HEK293 (cell line): Measurements from ENCODE around the gene ATF2.

Source experiments
- CTCF ChIA-PET: fragments of 350-600 bp; formaldehyde crosslinking; extraction: SDS; loops from one replicate; lab custom pipeline; 2021; ENCODE audit warnings: antibody characterized with exemption; lab: Yijun Ruan, JAX
- POLR2A ChIA-PET: fragments of 300-600 bp; formaldehyde crosslinking; extraction: SDS; loops from one replicate; lab custom pipeline; 2020; ENCODE audit warnings: antibody characterized with exemption, inconsistent platforms; lab: Yijun Ruan, JAX
- H3K27ac ChIP-seq: fragments of 200-500 bp; sonication (Bioruptor generic); 2 replicates; pipeline ENCODE4 v1.5.1; 2014; ENCODE audit warnings: low read depth, low read length, control low read depth, inconsistent platforms; ENCODE audit errors: extremely low read depth
- H3K36me3 ChIP-seq, 2 experiments: fragments of 200-500 bp in 1 of 2; sonication (Bioruptor generic) in 1 of 2; 1 replicate in 1 of 2; 2 replicates in 1 of 2; pipeline ENCODE4 v1.5.1; 2014 to 2017; ENCODE audit warnings: inconsistent platforms in 2 of 2, low read length in 2 of 2; ENCODE audit not compliant: control insufficient read depth in 2 of 2, insufficient read depth in 1 of 2
- H3K4me1 ChIP-seq: fragments of 200-500 bp; sonication (Bioruptor generic); 2 replicates; pipeline ENCODE4 v1.5.1; 2014; ENCODE audit warnings: mild to moderate bottlenecking, low read length, inconsistent platforms; ENCODE audit not compliant: control insufficient read depth, insufficient read depth
- H3K4me3 ChIP-seq: 2 replicates; pipeline ENCODE4 v1.5.1; 2011; ENCODE audit warnings: low read depth, mild to moderate bottlenecking, control low read depth, low read length, moderate library complexity
- H3K9me3 ChIP-seq: fragments of 200-500 bp; sonication (Bioruptor generic); 2 replicates; pipeline ENCODE4 v1.5.1; 2014; ENCODE audit warnings: low read depth, low read length, inconsistent platforms; ENCODE audit not compliant: control insufficient read depth, insufficient read depth
- SCRT2 ChIP-seq: fragments of 450-650 bp; formaldehyde crosslinking; IDR thresholded peaks from 2 replicates; pipeline ENCODE4 v1.5.1; 2016; ENCODE audit warnings: missing biosample characterization, missing genetic modification characterization
- ZFP69B ChIP-seq: fragments of 450-650 bp; formaldehyde crosslinking; IDR thresholded peaks from 2 replicates; pipeline ENCODE4 v1.5.1; 2016; ENCODE audit warnings: missing biosample characterization, missing genetic modification characterization
- ZNF121 ChIP-seq: fragments of 450-650 bp; formaldehyde crosslinking; IDR thresholded peaks from 2 replicates; pipeline ENCODE4 v1.5.1; 2016; ENCODE audit warnings: missing biosample characterization, missing genetic modification characterization
- ZNF169 ChIP-seq: fragments of 450-650 bp; formaldehyde crosslinking; IDR thresholded peaks from 2 replicates; pipeline ENCODE4 v1.5.1; 2016; ENCODE audit warnings: missing biosample characterization, missing genetic modification characterization
- ZNF174 ChIP-seq: fragments of 450-650 bp; formaldehyde crosslinking; IDR thresholded peaks from 2 replicates; pipeline ENCODE4 v1.5.0; 2017; ENCODE audit warnings: missing biosample characterization, mild to moderate bottlenecking, missing genetic modification characterization
- ZNF37A ChIP-seq: fragments of 450-650 bp; IDR thresholded peaks from 2 replicates; pipeline ENCODE4 v1.5.1; 2018; ENCODE audit warnings: missing biosample characterization, missing genetic modification characterization
- ZNF501 ChIP-seq: fragments of 450-650 bp; formaldehyde crosslinking; IDR thresholded peaks from 2 replicates; pipeline ENCODE4 v1.5.1; 2016; ENCODE audit warnings: missing biosample characterization, missing genetic modification characterization
- ZNF561 ChIP-seq: fragments of 450-650 bp; IDR thresholded peaks from 2 replicates; pipeline ENCODE4 v1.5.1; 2018; ENCODE audit warnings: missing biosample characterization, missing genetic modification characterization, borderline replicate concordance
- ZNF571 ChIP-seq: fragments of 450-650 bp; formaldehyde crosslinking; IDR thresholded peaks from 2 replicates; pipeline ENCODE4 v1.5.0; 2017; ENCODE audit warnings: missing biosample characterization, missing genetic modification characterization
- ZNF654 ChIP-seq: fragments of 450-650 bp; formaldehyde crosslinking; IDR thresholded peaks from 2 replicates; pipeline ENCODE4 v1.5.1; 2016; ENCODE audit warnings: low read depth, missing biosample characterization, missing genetic modification characterization
- ZNF830 ChIP-seq: fragments of 450-650 bp; IDR thresholded peaks from 2 replicates; pipeline ENCODE4 v1.5.0; 2018; ENCODE audit warnings: missing biosample characterization, missing genetic modification characterization, low read depth, mild to moderate bottlenecking, moderate library complexity
- ZNF837 ChIP-seq: fragments of 450-650 bp; formaldehyde crosslinking; IDR thresholded peaks from 2 replicates; pipeline ENCODE4 v1.5.1; 2016; ENCODE audit warnings: missing biosample characterization, missing genetic modification characterization
- TF ChIP-seq, protein P1 (sequence below): fragments of 450-650 bp; formaldehyde crosslinking; IDR thresholded peaks from 2 replicates; pipeline ENCODE4 v1.5.1; 2016; ENCODE audit warnings: missing biosample characterization, missing genetic modification characterization
- TF ChIP-seq, protein P2 (sequence below): fragments of 450-650 bp; formaldehyde crosslinking; IDR thresholded peaks from 2 replicates; pipeline ENCODE4 v1.5.1; 2016; ENCODE audit warnings: missing biosample characterization, missing genetic modification characterization
- TF ChIP-seq, protein P3 (sequence below): fragments of 450-650 bp; formaldehyde crosslinking; IDR thresholded peaks from 2 replicates; pipeline ENCODE4 v1.5.1; 2016; ENCODE audit warnings: missing biosample characterization, missing genetic modification characterization
- TF ChIP-seq, protein P4 (sequence below): fragments of 450-650 bp; formaldehyde crosslinking; IDR thresholded peaks from 2 replicates; pipeline ENCODE4 v1.5.1; 2016; ENCODE audit warnings: missing biosample characterization, missing genetic modification characterization
- TF ChIP-seq, protein P5 (sequence below): fragments of 450-650 bp; formaldehyde crosslinking; IDR thresholded peaks from 2 replicates; pipeline ENCODE4 v1.5.1; 2017; ENCODE audit warnings: missing biosample characterization, missing genetic modification characterization

Gene ATF2

DNA sequence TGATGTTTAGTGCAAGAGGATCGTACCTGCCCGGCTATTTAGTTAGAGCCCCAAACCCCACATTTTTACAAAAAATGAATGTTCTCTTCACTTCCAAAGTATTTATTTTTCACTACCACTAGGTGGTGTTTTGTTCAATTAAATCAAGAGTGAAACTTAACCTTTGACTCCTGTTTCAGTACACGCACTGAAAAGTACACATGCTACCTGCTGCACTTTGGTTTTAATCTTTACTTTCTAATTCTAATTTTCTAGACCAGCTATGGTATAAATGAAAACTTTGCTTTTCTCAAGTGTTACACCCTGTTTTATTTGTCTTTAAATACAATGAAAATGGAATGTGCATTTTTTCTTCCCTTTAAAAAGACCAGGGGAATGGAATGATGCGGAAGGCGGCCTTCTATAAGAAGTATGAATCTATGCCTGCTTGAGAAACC, 131.4 kb downstream of the ATF2 start (continued):
- TF ChIP-seq, protein P1, sequence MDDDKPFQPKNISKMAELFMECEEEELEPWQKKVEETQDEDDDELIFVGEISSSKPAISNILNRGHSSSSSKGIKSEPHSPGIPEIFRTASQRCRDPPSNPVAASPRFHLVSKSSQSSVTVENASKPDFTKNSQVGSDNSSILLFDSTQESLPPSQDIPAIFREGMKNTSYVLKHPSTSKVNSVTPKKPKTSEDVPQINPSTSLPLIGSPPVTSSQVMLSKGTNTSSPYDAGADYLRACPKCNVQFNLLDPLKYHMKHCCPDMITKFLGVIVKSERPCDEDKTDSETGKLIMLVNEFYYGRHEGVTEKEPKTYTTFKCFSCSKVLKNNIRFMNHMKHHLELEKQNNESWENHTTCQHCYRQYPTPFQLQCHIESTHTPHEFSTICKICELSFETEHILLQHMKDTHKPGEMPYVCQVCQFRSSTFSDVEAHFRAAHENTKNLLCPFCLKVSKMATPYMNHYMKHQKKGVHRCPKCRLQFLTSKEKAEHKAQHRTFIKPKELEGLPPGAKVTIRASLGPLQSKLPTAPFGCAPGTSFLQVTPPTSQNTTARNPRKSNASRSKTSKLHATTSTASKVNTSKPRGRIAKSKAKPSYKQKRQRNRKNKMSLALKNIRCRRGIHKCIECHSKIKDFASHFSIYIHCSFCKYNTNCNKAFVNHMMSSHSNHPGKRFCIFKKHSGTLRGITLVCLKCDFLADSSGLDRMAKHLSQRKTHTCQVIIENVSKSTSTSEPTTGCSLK (tag by site-specific recombination), result no peak
- TF ChIP-seq ZFP69B (tag by site-specific recombination), result no peak
- no peak for TF ChIP-seq ZNF169 (tag by site-specific recombination)
- TF ChIP-seq, protein P2, sequence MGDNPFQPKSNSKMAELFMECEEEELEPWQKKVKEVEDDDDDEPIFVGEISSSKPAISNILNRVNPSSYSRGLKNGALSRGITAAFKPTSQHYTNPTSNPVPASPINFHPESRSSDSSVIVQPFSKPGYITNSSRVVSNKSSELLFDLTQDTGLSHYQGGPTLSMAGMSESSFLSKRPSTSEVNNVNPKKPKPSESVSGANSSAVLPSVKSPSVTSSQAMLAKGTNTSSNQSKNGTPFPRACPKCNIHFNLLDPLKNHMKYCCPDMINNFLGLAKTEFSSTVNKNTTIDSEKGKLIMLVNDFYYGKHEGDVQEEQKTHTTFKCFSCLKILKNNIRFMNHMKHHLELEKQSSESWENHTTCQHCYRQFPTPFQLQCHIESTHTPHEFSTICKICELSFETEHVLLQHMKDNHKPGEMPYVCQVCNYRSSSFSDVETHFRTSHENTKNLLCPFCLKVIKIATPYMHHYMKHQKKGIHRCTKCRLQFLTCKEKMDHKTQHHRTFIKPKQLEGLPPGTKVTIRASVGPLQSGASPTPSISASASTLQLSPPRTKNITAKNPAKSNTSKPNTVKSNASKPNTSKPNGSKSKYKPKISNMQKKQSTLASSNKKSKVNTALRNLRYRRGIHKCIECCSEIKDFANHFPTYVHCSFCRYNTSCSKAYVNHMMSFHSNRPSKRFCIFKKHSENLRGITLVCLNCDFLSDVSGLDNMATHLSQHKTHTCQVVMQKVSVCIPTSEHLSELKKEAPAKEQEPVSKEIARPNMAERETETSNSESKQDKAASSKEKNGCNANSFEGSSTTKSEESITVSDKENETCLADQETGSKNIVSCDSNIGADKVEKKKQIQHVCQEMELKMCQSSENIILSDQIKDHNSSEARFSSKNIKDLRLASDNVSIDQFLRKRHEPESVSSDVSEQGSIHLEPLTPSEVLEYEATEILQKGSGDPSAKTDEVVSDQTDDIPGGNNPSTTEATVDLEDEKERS (tag by site-specific recombination), result no peak
- TF ChIP-seq, protein P3, sequence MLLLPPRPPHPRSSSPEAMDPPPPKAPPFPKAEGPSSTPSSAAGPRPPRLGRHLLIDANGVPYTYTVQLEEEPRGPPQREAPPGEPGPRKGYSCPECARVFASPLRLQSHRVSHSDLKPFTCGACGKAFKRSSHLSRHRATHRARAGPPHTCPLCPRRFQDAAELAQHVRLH, result no peak
- TF ChIP-seq, protein P4, sequence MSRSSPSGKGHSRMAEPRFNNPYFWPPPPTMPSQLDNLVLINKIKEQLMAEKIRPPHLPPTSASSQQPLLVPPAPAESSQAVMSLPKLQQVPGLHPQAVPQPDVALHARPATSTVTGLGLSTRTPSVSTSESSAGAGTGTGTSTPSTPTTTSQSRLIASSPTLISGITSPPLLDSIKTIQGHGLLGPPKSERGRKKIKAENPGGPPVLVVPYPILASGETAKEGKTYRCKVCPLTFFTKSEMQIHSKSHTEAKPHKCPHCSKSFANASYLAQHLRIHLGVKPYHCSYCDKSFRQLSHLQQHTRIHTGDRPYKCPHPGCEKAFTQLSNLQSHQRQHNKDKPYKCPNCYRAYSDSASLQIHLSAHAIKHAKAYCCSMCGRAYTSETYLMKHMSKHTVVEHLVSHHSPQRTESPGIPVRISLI (tag by site-specific recombination), result no peak
- TF ChIP-seq, protein P5, sequence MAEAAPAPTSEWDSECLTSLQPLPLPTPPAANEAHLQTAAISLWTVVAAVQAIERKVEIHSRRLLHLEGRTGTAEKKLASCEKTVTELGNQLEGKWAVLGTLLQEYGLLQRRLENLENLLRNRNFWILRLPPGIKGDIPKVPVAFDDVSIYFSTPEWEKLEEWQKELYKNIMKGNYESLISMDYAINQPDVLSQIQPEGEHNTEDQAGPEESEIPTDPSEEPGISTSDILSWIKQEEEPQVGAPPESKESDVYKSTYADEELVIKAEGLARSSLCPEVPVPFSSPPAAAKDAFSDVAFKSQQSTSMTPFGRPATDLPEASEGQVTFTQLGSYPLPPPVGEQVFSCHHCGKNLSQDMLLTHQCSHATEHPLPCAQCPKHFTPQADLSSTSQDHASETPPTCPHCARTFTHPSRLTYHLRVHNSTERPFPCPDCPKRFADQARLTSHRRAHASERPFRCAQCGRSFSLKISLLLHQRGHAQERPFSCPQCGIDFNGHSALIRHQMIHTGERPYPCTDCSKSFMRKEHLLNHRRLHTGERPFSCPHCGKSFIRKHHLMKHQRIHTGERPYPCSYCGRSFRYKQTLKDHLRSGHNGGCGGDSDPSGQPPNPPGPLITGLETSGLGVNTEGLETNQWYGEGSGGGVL (tag by site-specific recombination), result no peak
- TF ChIP-seq, all 188 proteins: peak for 3

DNA sequence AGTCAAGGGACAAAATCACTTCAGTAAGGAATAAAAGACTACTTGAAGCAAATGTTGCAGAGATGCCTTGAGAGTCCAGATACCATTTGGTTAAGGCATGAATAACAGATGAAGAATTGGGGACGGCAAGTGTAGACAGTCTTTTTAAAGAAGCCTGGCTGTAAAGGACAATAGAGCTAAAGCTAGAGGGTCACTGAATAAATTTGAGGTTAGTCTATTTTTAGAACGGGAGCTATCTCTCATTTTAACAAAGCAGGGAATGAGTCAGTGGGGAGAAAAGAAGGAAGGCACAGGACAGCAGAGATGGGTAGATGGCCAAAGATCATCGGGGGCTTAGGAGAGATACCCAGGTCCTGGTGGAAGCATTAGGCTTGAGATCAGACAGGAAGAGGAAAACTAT, 132.2 kb downstream of the ATF2 start:
- TF ChIP-seq ZNF837 (tag by site-specific recombination) (no peak), ZNF501 (no peak), ZNF830 (tag by site-specific recombination) (no peak), ZNF174 (tag by site-specific recombination) (no peak)
- H3K9me3 ChIP-seq, result no peaks in the 10 kb centered on the region
- no peak overlapping the region for H3K4me3 ChIP-seq
- CTCF ChIA-PET, result interaction anchor here (0.6 to 1.6 kb wide), 5 partner anchors 119 to 407 kb away, joined by 3 to 4 read pairs (median 3); no protein-coding TSS in a partner anchor
- POLR2A ChIA-PET, result no interaction called here
- H3K4me1 ChIP-seq, result no peaks in the 10 kb centered on the region
- H3K27ac ChIP-seq, result no peak overlapping the region
- H3K36me3 ChIP-seq, result no peaks in the 10 kb centered on the region

DNA sequence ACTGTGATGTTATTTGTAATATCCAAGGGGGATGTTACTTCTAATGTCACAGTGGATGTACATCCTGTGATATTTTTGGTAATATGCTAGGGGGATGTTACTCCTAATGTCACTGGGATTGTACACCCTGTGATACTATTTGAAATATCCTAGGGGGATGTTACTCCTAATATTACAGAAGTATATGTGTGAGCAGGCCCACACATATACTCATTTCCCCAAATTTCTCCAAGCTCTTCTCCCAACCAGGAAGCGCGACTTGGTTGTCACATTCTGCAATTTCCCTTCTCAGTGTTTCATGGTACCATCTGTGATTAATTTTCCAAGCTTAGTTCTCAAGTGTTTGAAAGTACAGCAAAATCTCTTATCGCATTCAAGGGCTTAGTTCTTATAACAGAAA, 133.3 kb downstream of the ATF2 start:
- no peaks in the 10 kb centered on the region for H3K9me3 ChIP-seq
- H3K4me1 ChIP-seq, result no peaks in the 10 kb centered on the region
- no peak overlapping the region for H3K27ac ChIP-seq
- H3K36me3 ChIP-seq, result no peaks in the 10 kb centered on the region
- ChIA-PET CTCF (interaction anchor here (0.9 to 1.0 kb wide), 2 partner anchors 247 to 337 kb away, joined by 3 read pairs; no protein-coding TSS in a partner anchor), POLR2A (no interaction called here)
- H3K4me3 ChIP-seq, result no peak overlapping the region
- TF ChIP-seq ZNF169 (tag by site-specific recombination) (no peak), ZNF654 (tag by site-specific recombination) (no peak), ZNF121 (tag by site-specific recombination) (no peak), ZNF37A (no peak), ZNF561 (tag by site-specific recombination) (no peak), ZNF571 (tag by site-specific recombination) (no peak), SCRT2 (tag by site-specific recombination) (no peak)
